GM12801 (cell line): Measurements from ENCODE around the gene CACNA1S.

Experiments
- TF ChIP-seq, protein P1 (sequence below): IDR thresholded peaks from one replicate; pipeline ENCODE4 v1.5.1; 2011; ENCODE audit warnings: control low read depth; ENCODE audit not compliant: insufficient read length; ENCODE audit errors: extremely low read depth

The CACNA1S gene

GRCh38 chr1:201048521-201048920 lies 63.7 kb downstream of the CACNA1S start:
- TF ChIP-seq, protein P1, sequence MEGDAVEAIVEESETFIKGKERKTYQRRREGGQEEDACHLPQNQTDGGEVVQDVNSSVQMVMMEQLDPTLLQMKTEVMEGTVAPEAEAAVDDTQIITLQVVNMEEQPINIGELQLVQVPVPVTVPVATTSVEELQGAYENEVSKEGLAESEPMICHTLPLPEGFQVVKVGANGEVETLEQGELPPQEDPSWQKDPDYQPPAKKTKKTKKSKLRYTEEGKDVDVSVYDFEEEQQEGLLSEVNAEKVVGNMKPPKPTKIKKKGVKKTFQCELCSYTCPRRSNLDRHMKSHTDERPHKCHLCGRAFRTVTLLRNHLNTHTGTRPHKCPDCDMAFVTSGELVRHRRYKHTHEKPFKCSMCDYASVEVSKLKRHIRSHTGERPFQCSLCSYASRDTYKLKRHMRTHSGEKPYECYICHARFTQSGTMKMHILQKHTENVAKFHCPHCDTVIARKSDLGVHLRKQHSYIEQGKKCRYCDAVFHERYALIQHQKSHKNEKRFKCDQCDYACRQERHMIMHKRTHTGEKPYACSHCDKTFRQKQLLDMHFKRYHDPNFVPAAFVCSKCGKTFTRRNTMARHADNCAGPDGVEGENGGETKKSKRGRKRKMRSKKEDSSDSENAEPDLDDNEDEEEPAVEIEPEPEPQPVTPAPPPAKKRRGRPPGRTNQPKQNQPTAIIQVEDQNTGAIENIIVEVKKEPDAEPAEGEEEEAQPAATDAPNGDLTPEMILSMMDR, result no peak

DNA sequence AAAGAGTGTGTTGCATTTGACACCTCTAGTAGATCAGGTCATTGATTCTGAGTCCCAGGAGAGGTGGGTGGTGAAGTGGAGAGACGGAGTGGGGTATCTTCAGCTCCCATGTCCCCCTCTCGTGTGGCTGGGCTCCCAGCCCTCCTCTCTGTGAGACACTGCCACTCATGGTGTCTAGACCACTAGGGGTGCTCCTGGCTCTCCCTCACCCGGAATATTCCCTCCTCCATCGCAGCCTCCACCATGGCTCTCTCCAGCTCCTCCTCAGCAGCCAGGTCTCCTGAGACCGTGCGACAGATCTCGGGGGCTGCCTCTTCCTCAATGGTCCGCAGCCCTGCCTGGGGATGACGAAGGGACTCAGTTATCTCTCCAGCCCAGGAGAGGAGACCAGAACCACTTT lies 68.1 kb downstream of the CACNA1S start:
- TF ChIP-seq, protein P1, result no peak

DNA sequence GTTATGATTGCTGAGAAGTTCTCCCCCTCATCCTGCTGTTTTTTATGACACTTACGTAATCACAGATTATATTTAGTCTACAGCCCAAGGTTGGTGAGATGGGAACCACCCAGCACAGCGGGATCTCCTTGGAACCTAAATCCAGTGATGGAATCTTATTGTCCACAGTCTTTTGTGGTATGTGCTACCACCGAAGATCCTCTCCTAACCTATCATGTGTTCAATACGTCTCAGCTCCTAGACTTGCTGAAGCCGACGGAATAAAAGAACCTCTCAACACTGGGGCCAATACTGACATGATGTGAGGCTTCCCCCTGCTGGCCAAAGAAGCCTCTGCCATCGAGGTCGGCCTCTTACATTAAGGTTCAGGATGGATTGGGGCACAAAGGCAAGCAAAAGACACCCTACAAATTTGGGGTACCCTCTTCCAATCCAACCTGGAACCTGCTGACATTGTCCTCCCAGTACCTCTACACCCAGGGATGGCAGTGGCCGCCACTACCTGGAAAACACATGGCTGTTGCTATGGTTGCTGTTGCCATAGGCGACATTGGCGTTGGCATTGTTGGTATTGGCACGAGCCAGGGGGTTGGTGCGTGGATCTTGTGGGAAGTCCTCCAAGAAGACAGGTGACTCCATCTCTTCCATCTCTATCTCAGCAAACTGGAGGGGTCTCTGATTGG lies 69.3 kb downstream of the CACNA1S start:
- TF ChIP-seq, protein P1, result no peak

GRCh38 chr1:201041011-201041410 lies 71.2 kb downstream of the CACNA1S start:
- TF ChIP-seq, protein P1, result no peak

- TF ChIP-seq, protein P1, result no peak
These were observed 72.3 kb downstream of the CACNA1S start for GRCh38 chr1:201039876-201040275.

DNA sequence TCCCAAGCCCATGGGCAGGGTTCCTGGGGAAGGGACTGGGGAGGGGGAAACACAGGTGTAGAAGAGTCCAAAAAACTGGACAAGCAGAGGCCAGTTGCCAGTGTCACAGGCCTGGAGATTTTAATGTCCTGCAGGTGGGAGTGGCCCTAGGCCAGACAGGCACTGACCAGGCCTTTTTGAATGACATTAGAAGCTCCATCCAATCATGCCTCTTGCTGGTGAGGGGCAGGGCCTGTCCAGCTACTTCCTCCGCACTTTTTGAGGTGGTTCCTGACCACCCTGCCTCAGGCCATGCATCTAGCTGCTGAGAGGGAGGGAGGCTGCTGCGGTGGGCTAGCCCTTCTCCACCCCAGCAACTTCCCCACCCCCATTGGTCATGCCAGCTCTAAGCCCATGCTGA lies 72.8 kb downstream of the CACNA1S start:
- TF ChIP-seq, protein P1, result no peak

DNA sequence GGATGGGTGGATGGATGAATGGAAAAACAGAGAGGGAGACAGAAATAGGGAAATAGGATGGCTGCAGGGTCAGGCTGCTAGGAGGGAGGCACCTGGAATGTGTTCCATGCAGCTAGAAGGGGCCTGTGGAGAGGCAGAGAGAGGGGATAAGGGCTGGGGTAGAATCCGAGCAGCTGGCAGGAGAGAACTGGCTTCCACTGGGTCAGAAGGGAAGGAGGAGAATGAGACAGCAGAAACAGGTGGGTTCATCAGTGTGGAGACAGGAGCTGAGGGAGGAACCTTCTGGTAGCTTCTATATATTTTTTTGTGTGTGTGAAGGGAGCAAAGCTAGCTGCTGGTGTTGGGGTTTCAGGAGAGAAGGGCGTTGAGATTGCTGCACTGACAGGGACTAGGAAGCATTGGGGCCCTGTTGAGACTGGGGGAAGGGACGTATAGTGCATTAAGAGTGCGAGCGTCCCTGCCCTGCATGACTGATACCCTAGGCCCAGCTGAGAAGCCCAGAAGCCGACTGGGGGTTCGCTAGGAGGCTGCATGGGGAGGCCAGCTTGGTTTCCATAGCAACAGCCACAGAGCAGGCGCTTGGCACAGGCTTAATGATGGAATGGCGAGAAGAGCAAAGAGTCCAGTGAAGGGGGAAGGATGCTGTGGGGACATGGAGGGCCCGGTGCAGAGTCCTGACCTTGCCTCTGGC lies 73.9 kb downstream of the CACNA1S start:
- TF ChIP-seq, protein P1, result no peak
